HG03108 (cell line): ENCODE measurements around the gene DNM3.

Experiments used
- ATAC-seq: cut with Tn5 transposase; IDR thresholded peaks from one replicate; pipeline ENCODE4 v1.9.1; 2021; ENCODE audit warnings: moderate library complexity; ENCODE audit not compliant: unreplicated experiment

DNM3 gene

GRCh38 chr1:172265905-172266304 is 424.6 kb downstream of the DNM3 start:
- ATAC-seq, result no peak

GRCh38 chr1:172266528-172267174 is 425.4 kb downstream of the DNM3 start:
- no peak for ATAC-seq

GRCh38 chr1:172268237-172268636 is 426.9 kb downstream of the DNM3 start:
- no peak for ATAC-seq

GRCh38 chr1:172269084-172269483 is 427.8 kb downstream of the DNM3 start:
- no peak for ATAC-seq

- no peak for ATAC-seq
Observed at GRCh38 chr1:172269644-172270043, 428.3 kb downstream of the DNM3 start.

GRCh38 chr1:172270605-172271004 is 429.3 kb downstream of the DNM3 start:
- no peak for ATAC-seq

- ATAC-seq, result no peak
Observed at GRCh38 chr1:172272087-172272486, 430.8 kb downstream of the DNM3 start.

- ATAC-seq, result no peak
Observed at GRCh38 chr1:172273647-172274396, 432.5 kb downstream of the DNM3 start.

GRCh38 chr1:172275478-172275877 is 434.2 kb downstream of the DNM3 start:
- ATAC-seq, result no peak

- no peak for ATAC-seq
Observed at GRCh38 chr1:172276120-172276818, 435.0 kb downstream of the DNM3 start.

- no peak for ATAC-seq
Observed at GRCh38 chr1:172277275-172277674, 436.0 kb downstream of the DNM3 start.

GRCh38 chr1:172277989-172278388 is 436.7 kb downstream of the DNM3 start:
- ATAC-seq, result no peak

GRCh38 chr1:172278478-172278877 is 437.2 kb downstream of the DNM3 start:
- no peak for ATAC-seq

- no peak for ATAC-seq
Observed at GRCh38 chr1:172279939-172280636, 438.8 kb downstream of the DNM3 start.

GRCh38 chr1:172283766-172284165 is 442.5 kb downstream of the DNM3 start:
- ATAC-seq, result no peak

- ATAC-seq, result no peak
Observed at GRCh38 chr1:172286629-172287076, 445.4 kb downstream of the DNM3 start.

GRCh38 chr1:172287208-172287607 is 445.9 kb downstream of the DNM3 start:
- no peak for ATAC-seq

GRCh38 chr1:172288581-172288980 is 447.3 kb downstream of the DNM3 start:
- ATAC-seq, result no peak

GRCh38 chr1:172289448-172289847 is 448.1 kb downstream of the DNM3 start:
- no peak for ATAC-seq

GRCh38 chr1:172292840-172293239 is 451.5 kb downstream of the DNM3 start:
- ATAC-seq, result no peak

GRCh38 chr1:172293429-172293828 is 452.1 kb downstream of the DNM3 start:
- ATAC-seq, result no peak
